Measurements from ENCODE around the gene CX3CL1.

Gene CX3CL1

GRCh38 chr16:57383276-57384247 is 11.3 kb downstream of the CX3CL1 start:
- no peak for TF ChIP-seq CTCF (IDR thresholded peaks at IDR 0.05; ENCODE audit: unreplicated experiment in 3 of 3)
- peaks cover 8% of the 10 kb centered on the region for H3K36me3 Mint-ChIP-seq (ENCODE audit: low read depth)
- peak overlapping the region in 2 of 3 experiments; percentile 45 to 83 for H3K27ac Mint-ChIP-seq
- no peaks in the 10 kb centered on the region for H3K9me3 Mint-ChIP-seq
- H3K4me3 Mint-ChIP-seq = no peak overlapping the region
- H3K4me1 Mint-ChIP-seq = peaks cover 29% of the 10 kb centered on the region
- H3K27me3 Mint-ChIP-seq (ENCODE audit: low read depth) = no peaks in the 10 kb centered on the region

- peak overlapping the region in 2 of 3 experiments; percentile 45 to 83 for H3K27ac Mint-ChIP-seq
- H3K27me3 Mint-ChIP-seq (ENCODE audit: low read depth) = no peaks in the 10 kb centered on the region
- H3K4me3 Mint-ChIP-seq = no peak overlapping the region
- no peak for TF ChIP-seq CTCF (IDR thresholded peaks at IDR 0.05; ENCODE audit: unreplicated experiment in 3 of 3)
- no peaks in the 10 kb centered on the region for H3K9me3 Mint-ChIP-seq
- peaks cover 34% of the 10 kb centered on the region for H3K4me1 Mint-ChIP-seq
- peaks cover 5% of the 10 kb centered on the region for H3K36me3 Mint-ChIP-seq (ENCODE audit: low read depth)
Observed at GRCh38 chr16:57384248-57385070, 12.2 kb downstream of the CX3CL1 start.

- H3K36me3 Mint-ChIP-seq (ENCODE audit: low read depth) = peaks cover 5% of the 10 kb centered on the region
- no peak overlapping the region for H3K4me3 Mint-ChIP-seq
- TF ChIP-seq CTCF (IDR thresholded peaks at IDR 0.05; ENCODE audit: unreplicated experiment in 3 of 3) = no peak
- H3K4me1 Mint-ChIP-seq = peaks cover 34% of the 10 kb centered on the region
- no peaks in the 10 kb centered on the region for H3K27me3 Mint-ChIP-seq (ENCODE audit: low read depth)
- no peaks in the 10 kb centered on the region for H3K9me3 Mint-ChIP-seq
- peak overlapping the region in 2 of 3 experiments; percentile 24 to 35 for H3K27ac Mint-ChIP-seq
Observed at GRCh38 chr16:57385083-57385482, 12.8 kb downstream of the CX3CL1 start.

GRCh38 chr16:57386381-57386951 is 14.2 kb downstream of the CX3CL1 start:
- peaks cover 2% of the 10 kb centered on the region for H3K9me3 Mint-ChIP-seq
- TF ChIP-seq CTCF (IDR thresholded peaks at IDR 0.05; ENCODE audit: unreplicated experiment in 3 of 3) = no peak
- H3K4me1 Mint-ChIP-seq = peaks cover 42% of the 10 kb centered on the region
- peak overlapping the region in 2 of 3 experiments; percentile 8 to 24 for H3K4me3 Mint-ChIP-seq
- peaks cover 5% of the 10 kb centered on the region for H3K36me3 Mint-ChIP-seq (ENCODE audit: low read depth)
- peaks cover 5% of the 10 kb centered on the region for H3K27me3 Mint-ChIP-seq (ENCODE audit: low read depth)
- H3K27ac Mint-ChIP-seq = peak overlapping the region; percentile 87 to 96 (median 87)

- Mint-ChIP-seq H3K27me3 (ENCODE audit: low read depth) (peaks cover 5% of the 10 kb centered on the region), H3K4me3 (no peak overlapping the region), H3K27ac (peak overlapping the region in 1 of 3 experiments; percentile 87), H3K4me1 (peaks cover 42% of the 10 kb centered on the region), H3K36me3 (ENCODE audit: low read depth) (peaks cover 5% of the 10 kb centered on the region), H3K9me3 (peaks cover 2% of the 10 kb centered on the region)
- TF ChIP-seq CTCF (IDR thresholded peaks at IDR 0.05; ENCODE audit: unreplicated experiment in 3 of 3) = no peak
Observed at GRCh38 chr16:57387598-57388354, 15.5 kb downstream of the CX3CL1 start.
